Activated CD4-positive, alpha-beta T cell treated with anti-CD3 and anti-CD28 coated beads, Interleukin-2, amount 10 ng/mL, durations not matched to agents 24 days and 14 days (primary cell): ENCODE measurements around the gene ATG7. TPM values are rescaled to one million over a fixed set of nuclear protein-coding genes. Genes with fewer than 3 reads are reported as not detected.
"Not testable (repeated sequence)": the region's sequence is repeated elsewhere in the genome, so short reads cannot be mapped to it uniquely, and the experiment has no call there.

Source experiments
- DNase-seq: peaks from one replicate; pipeline ENCODE4 v3.0.0; 2022
- H3K27ac Mint-ChIP-seq: one replicate; pipeline ENCODE4 v1.8.0; 2022; ENCODE audit warnings: mild to moderate bottlenecking, mixed read lengths
- H3K27me3 Mint-ChIP-seq: one replicate; pipeline ENCODE4 v1.8.0; 2022; ENCODE audit warnings: mixed read lengths
- H3K36me3 Mint-ChIP-seq: one replicate; pipeline ENCODE4 v1.8.0; 2022; ENCODE audit warnings: low read depth, mild to moderate bottlenecking, mixed read lengths
- H3K4me1 Mint-ChIP-seq: one replicate; pipeline ENCODE4 v1.8.0; 2021; ENCODE audit warnings: mixed read lengths
- H3K4me3 Mint-ChIP-seq: one replicate; pipeline ENCODE4 v1.8.0; 2022; ENCODE audit warnings: mild to moderate bottlenecking, moderate library complexity, mixed read lengths
- H3K9me3 Mint-ChIP-seq: one replicate; pipeline ENCODE4 v1.8.0; 2021; ENCODE audit warnings: mixed read lengths
- intact Hi-C: fragments of 100-400 bp; cut with micrococcal nuclease; formaldehyde crosslinking; loops from one replicate; pipeline ENCODE4 v1.15.1; 2023
- total RNA-seq: library from RNA; stranded (reverse); gene quantifications from 2 replicates; pipeline ENCODE4 v1.2.3, GENCODE V29; 2022

Gene ATG7
- total RNA-seq, 1 donor from 2014 or later: 41.4 TPM

GRCh38 chr3:11434017-11434526, 161.9 kb downstream of the ATG7 start:
- no peak overlapping the region for H3K4me3 Mint-ChIP-seq
- H3K36me3 Mint-ChIP-seq: peaks cover 2% of the 10 kb centered on the region
- H3K27ac Mint-ChIP-seq: no peak overlapping the region
- no peaks in the 10 kb centered on the region for H3K9me3 Mint-ChIP-seq
- DNase-seq: no peak
- H3K27me3 Mint-ChIP-seq: no peaks in the 10 kb centered on the region
- no peaks in the 10 kb centered on the region for H3K4me1 Mint-ChIP-seq
- intact Hi-C loops: no loop called here

GRCh38 chr3:11434563-11435096, 162.4 kb downstream of the ATG7 start:
- H3K27ac Mint-ChIP-seq: no peak overlapping the region

GRCh38 chr3:11435440-11436165, 163.4 kb downstream of the ATG7 start:
- Mint-ChIP-seq H3K4me3 (no peak overlapping the region), H3K27ac (no peak overlapping the region), H3K4me1 (no peaks in the 10 kb centered on the region), H3K36me3 (no peaks in the 10 kb centered on the region), H3K27me3 (no peaks in the 10 kb centered on the region), H3K9me3 (no peaks in the 10 kb centered on the region)
- intact Hi-C loops: no loop called here
- no peak for DNase-seq

More at GRCh38 chr3:11434563-11435096, 162.4 kb downstream of the ATG7 start:
- Mint-ChIP-seq H3K27me3 (no peaks in the 10 kb centered on the region), H3K9me3 (no peaks in the 10 kb centered on the region), H3K36me3 (peaks cover 2% of the 10 kb centered on the region), H3K4me3 (no peak overlapping the region), H3K4me1 (no peaks in the 10 kb centered on the region)
- intact Hi-C loops: no loop called here
- no peak for DNase-seq

GRCh38 chr3:11436775-11437174, 164.6 kb downstream of the ATG7 start:
- H3K36me3 Mint-ChIP-seq: no peaks in the 10 kb centered on the region
- no peaks in the 10 kb centered on the region for H3K27me3 Mint-ChIP-seq
- no peak for DNase-seq
- H3K9me3 Mint-ChIP-seq: no peaks in the 10 kb centered on the region
- intact Hi-C loops: no loop called here
- H3K4me3 Mint-ChIP-seq: no peak overlapping the region
- H3K27ac Mint-ChIP-seq: no peak overlapping the region
- H3K4me1 Mint-ChIP-seq: no peaks in the 10 kb centered on the region

GRCh38 chr3:11437506-11437905, 165.3 kb downstream of the ATG7 start:
- H3K27me3 Mint-ChIP-seq: no peaks in the 10 kb centered on the region
- peaks cover 2% of the 10 kb centered on the region for H3K36me3 Mint-ChIP-seq
- H3K27ac Mint-ChIP-seq: no peak overlapping the region
- intact Hi-C loops: no loop called here
- H3K9me3 Mint-ChIP-seq: no peaks in the 10 kb centered on the region
- H3K4me3 Mint-ChIP-seq: no peak overlapping the region
- no peaks in the 10 kb centered on the region for H3K4me1 Mint-ChIP-seq
- DNase-seq: no peak

- DNase-seq: no peak
- H3K4me1 Mint-ChIP-seq: no peaks in the 10 kb centered on the region
- no peaks in the 10 kb centered on the region for H3K9me3 Mint-ChIP-seq
- no peak overlapping the region for H3K27ac Mint-ChIP-seq
- H3K36me3 Mint-ChIP-seq: peaks cover 6% of the 10 kb centered on the region
- no peak overlapping the region for H3K4me3 Mint-ChIP-seq
- intact Hi-C loops: no loop called here
- no peaks in the 10 kb centered on the region for H3K27me3 Mint-ChIP-seq
Measured at GRCh38 chr3:11438646-11439045, 166.4 kb downstream of the ATG7 start.

- H3K27ac Mint-ChIP-seq, DNase-seq, intact Hi-C loops, H3K27me3 Mint-ChIP-seq, H3K9me3 Mint-ChIP-seq, H3K4me1 Mint-ChIP-seq, H3K4me3 Mint-ChIP-seq, H3K36me3 Mint-ChIP-seq: not testable (repeated sequence)
Measured at GRCh38 chr3:11441346-11441745, 169.1 kb downstream of the ATG7 start.

- Mint-ChIP-seq H3K9me3 (no peaks in the 10 kb centered on the region), H3K36me3 (peaks cover 6% of the 10 kb centered on the region)
- intact Hi-C loops: no loop called here
Measured at GRCh38 chr3:11444404-11444803, 172.2 kb downstream of the ATG7 start.

GRCh38 chr3:11445193-11445592, 173.0 kb downstream of the ATG7 start:
- H3K4me1 Mint-ChIP-seq, H3K27ac Mint-ChIP-seq, intact Hi-C loops, H3K9me3 Mint-ChIP-seq, DNase-seq, H3K36me3 Mint-ChIP-seq, H3K4me3 Mint-ChIP-seq, H3K27me3 Mint-ChIP-seq: not testable (repeated sequence)

More at GRCh38 chr3:11444404-11444803, 172.2 kb downstream of the ATG7 start:
- Mint-ChIP-seq H3K27me3 (no peaks in the 10 kb centered on the region), H3K4me3 (no peak overlapping the region), H3K4me1 (no peaks in the 10 kb centered on the region), H3K27ac (no peak overlapping the region)
- no peak for DNase-seq

- intact Hi-C loops: no loop called here
- H3K27me3 Mint-ChIP-seq: no peaks in the 10 kb centered on the region
- H3K4me1 Mint-ChIP-seq: no peaks in the 10 kb centered on the region
- no peak for DNase-seq
- H3K36me3 Mint-ChIP-seq: peaks cover 6% of the 10 kb centered on the region
- no peak overlapping the region for H3K4me3 Mint-ChIP-seq
- H3K27ac Mint-ChIP-seq: no peak overlapping the region
- no peaks in the 10 kb centered on the region for H3K9me3 Mint-ChIP-seq
Measured at GRCh38 chr3:11445883-11446282, 173.7 kb downstream of the ATG7 start.

GRCh38 chr3:11447584-11448200, 175.5 kb downstream of the ATG7 start:
- no peak for DNase-seq
- intact Hi-C loops: no loop called here
- Mint-ChIP-seq H3K27me3 (no peaks in the 10 kb centered on the region), H3K36me3 (peaks cover 4% of the 10 kb centered on the region), H3K4me3 (no peak overlapping the region), H3K4me1 (no peaks in the 10 kb centered on the region), H3K27ac (no peak overlapping the region), H3K9me3 (no peaks in the 10 kb centered on the region)

- Mint-ChIP-seq H3K9me3 (no peaks in the 10 kb centered on the region), H3K4me1 (no peaks in the 10 kb centered on the region), H3K27me3 (no peaks in the 10 kb centered on the region), H3K4me3 (no peak overlapping the region), H3K27ac (no peak overlapping the region), H3K36me3 (no peaks in the 10 kb centered on the region)
- no peak for DNase-seq
- intact Hi-C loops: no loop called here
Measured at GRCh38 chr3:11450015-11450414, 177.8 kb downstream of the ATG7 start.

GRCh38 chr3:11452312-11452711, 180.1 kb downstream of the ATG7 start:
- Mint-ChIP-seq H3K4me3 (no peak overlapping the region), H3K27ac (no peak overlapping the region), H3K4me1 (no peaks in the 10 kb centered on the region), H3K36me3 (no peaks in the 10 kb centered on the region), H3K27me3 (no peaks in the 10 kb centered on the region), H3K9me3 (no peaks in the 10 kb centered on the region)
- intact Hi-C loops: no loop called here
- DNase-seq: no peak
